H4 (cell line): ENCODE data around the gene CRISPLD2. TPM values are rescaled to one million over a fixed set of nuclear protein-coding genes. Genes with fewer than 3 reads are reported as not detected.

Experiments
- DNase-seq: peaks from one replicate; pipeline ENCODE4 v3.0.0-alpha.2; 2015; ENCODE audit warnings: low spot score
- total RNA-seq: library from RNA; depleted of rRNA; stranded (reverse); fragments of >200 nt; shearing (Covaris generic); gene quantifications from 2 replicates; pipeline ENCODE4 v1.2.3, GENCODE V29; 2014; rRNA removed

Gene CRISPLD2
- total RNA-seq, 1 experiment from 2014 or later = 5.7 TPM

- no peak for DNase-seq
Measured at GRCh38 chr16:84953190-84953746, 133.5 kb downstream of the CRISPLD2 start.

- DNase-seq = no peak
Measured at GRCh38 chr16:84955427-84955826, 135.6 kb downstream of the CRISPLD2 start.

GRCh38 chr16:84957192-84957591 lies 137.4 kb downstream of the CRISPLD2 start:
- DNase-seq = no peak

- no peak for DNase-seq
Measured at GRCh38 chr16:84957792-84958191, 138.0 kb downstream of the CRISPLD2 start.

Other genes with a start within 250 kb of the CRISPLD2 start
- gene COTL1, start 201.9 kb upstream of the CRISPLD2 start, total RNA-seq = 197 and 232 TPM in 2 replicates
- gene KLHL36, start 171.5 kb upstream of the CRISPLD2 start, total RNA-seq = 19.2 and 23.5 TPM in 2 replicates
- gene USP10, start 120.0 kb upstream of the CRISPLD2 start, total RNA-seq = 48.5 and 79.5 TPM in 2 replicates
- 55.0 and 77.6 TPM in 2 replicates for gene ZDHHC7, start 191.6 kb downstream of the CRISPLD2 start, total RNA-seq
- gene KIAA0513, start 207.8 kb downstream of the CRISPLD2 start, total RNA-seq = 2.5 and 2.9 TPM in 2 replicates